Measurements from ENCODE around the gene OGDHL.

The OGDHL gene

GRCh38 chr10:49709934-49710333 lies 52.2 kb downstream of the OGDHL start:
- Histone ChIP-seq H2BK5ac (ENCODE audit: low read depth, low read length, poor library complexity, severe bottlenecking) (no peak overlapping the region), H3K14ac (ENCODE audit: low read length in 2 of 2) (no peak overlapping the region)
- WGBS: 56% methylated on average over 3 of the region's 5 CpGs

GRCh38 chr10:49707585-49707984 lies 54.5 kb downstream of the OGDHL start:
- no peak for DNase-seq
- Histone ChIP-seq H3K27ac (ENCODE audit: low read length, poor library complexity, severe bottlenecking) (no peak overlapping the region), H3K79me1 (replicated peaks; ENCODE audit: low read length, poor library complexity, severe bottlenecking) (no peaks in the 10 kb centered on the region), H3K14ac (ENCODE audit: low read length in 2 of 2) (no peak overlapping the region), H4K91ac (ENCODE audit: low read length) (no peak overlapping the region), H3K18ac (ENCODE audit: low read depth in 1 of 2, low read length in 2 of 2) (no peak overlapping the region), H3K9ac (ENCODE audit: low read length) (no peak overlapping the region), H2AFZ (ENCODE audit: low read depth, low read length) (no peak overlapping the region), H2BK12ac (ENCODE audit: low read length in 2 of 2) (no peak overlapping the region), H3K4me3 (ENCODE audit: insufficient read depth in 1 of 2, low read depth in 1 of 2, low read length in 2 of 2) (no peak overlapping the region), H2BK120ac (ENCODE audit: low read depth, low read length) (no peak overlapping the region), H3K9me3 (ENCODE audit: control insufficient read depth, low read length) (no peaks in the 10 kb centered on the region), H3K23ac (ENCODE audit: low read length in 2 of 2) (no peak overlapping the region), H2BK15ac (ENCODE audit: low read depth, poor library complexity, severe bottlenecking) (no peak overlapping the region), H4K8ac (ENCODE audit: low read length) (no peak overlapping the region), H3K36me3 (ENCODE audit: control insufficient read depth in 1 of 2, insufficient read depth in 2 of 2, low read depth in 1 of 2, low read length in 2 of 2) (no peaks in the 10 kb centered on the region), H3K4me1 (ENCODE audit: control insufficient read depth, insufficient read depth, low read depth, low read length) (no peaks in the 10 kb centered on the region), H3K4ac (ENCODE audit: low read depth in 1 of 2, low read length in 2 of 2) (no peak overlapping the region), H3K4me2 (ENCODE audit: low read length, poor library complexity, severe bottlenecking) (no peak overlapping the region), H2AK5ac (ENCODE audit: low read length, severe bottlenecking) (no peak overlapping the region), H3K27me3 (ENCODE audit: control insufficient read depth in 1 of 2, insufficient read depth in 1 of 2, low read length in 2 of 2) (peaks cover 8 to 58% of the 10 kb centered on the region in 2 experiments), H2BK5ac (ENCODE audit: low read depth, low read length, poor library complexity, severe bottlenecking) (no peak overlapping the region)
- WGBS: 86% methylated on average over 2 of the region's 3 CpGs

More at GRCh38 chr10:49709934-49710333, 52.2 kb downstream of the OGDHL start:
- Histone ChIP-seq H4K8ac (ENCODE audit: low read length) (no peak overlapping the region), H2BK120ac (ENCODE audit: low read depth, low read length) (no peak overlapping the region), H3K79me1 (replicated peaks; ENCODE audit: low read length, poor library complexity, severe bottlenecking) (no peaks in the 10 kb centered on the region), H2AFZ (ENCODE audit: low read depth, low read length) (no peak overlapping the region), H2BK15ac (ENCODE audit: low read depth, poor library complexity, severe bottlenecking) (no peak overlapping the region), H4K91ac (ENCODE audit: low read length) (no peak overlapping the region), H3K27me3 (ENCODE audit: control insufficient read depth in 1 of 2, insufficient read depth in 1 of 2, low read length in 2 of 2) (peaks cover 8 to 57% of the 10 kb centered on the region in 2 experiments), H3K4me2 (ENCODE audit: low read length, poor library complexity, severe bottlenecking) (no peak overlapping the region), H3K27ac (ENCODE audit: low read length, poor library complexity, severe bottlenecking) (no peak overlapping the region), H2AK5ac (ENCODE audit: low read length, severe bottlenecking) (no peak overlapping the region), H3K18ac (ENCODE audit: low read depth in 1 of 2, low read length in 2 of 2) (no peak overlapping the region), H3K4me3 (ENCODE audit: insufficient read depth in 1 of 2, low read depth in 1 of 2, low read length in 2 of 2) (no peak overlapping the region), H3K9me3 (ENCODE audit: control insufficient read depth, low read length) (no peaks in the 10 kb centered on the region), H3K36me3 (ENCODE audit: control insufficient read depth in 1 of 2, insufficient read depth in 2 of 2, low read depth in 1 of 2, low read length in 2 of 2) (no peaks in the 10 kb centered on the region), H3K4me1 (ENCODE audit: control insufficient read depth, insufficient read depth, low read depth, low read length) (no peaks in the 10 kb centered on the region), H2BK12ac (ENCODE audit: low read length in 2 of 2) (no peak overlapping the region), H3K23ac (ENCODE audit: low read length in 2 of 2) (no peak overlapping the region), H3K4ac (ENCODE audit: low read depth in 1 of 2, low read length in 2 of 2) (no peak overlapping the region), H3K9ac (ENCODE audit: low read length) (no peak overlapping the region)
- DNase-seq: no peak

GRCh38 chr10:49700997-49701396 lies 61.1 kb downstream of the OGDHL start:
- WGBS: 12% methylated on average over 3 of the region's 3 CpGs
- no peak for DNase-seq
- no peak overlapping the region for H3K4me2 ChIP-seq (ENCODE audit: low read length, poor library complexity, severe bottlenecking)
- no peaks in the 10 kb centered on the region for H3K79me1 ChIP-seq (replicated peaks; ENCODE audit: low read length, poor library complexity, severe bottlenecking)
- H3K36me3 ChIP-seq (ENCODE audit: control insufficient read depth in 1 of 2, insufficient read depth in 2 of 2, low read depth in 1 of 2, low read length in 2 of 2): no peaks in the 10 kb centered on the region
- no peak overlapping the region for H3K14ac ChIP-seq (ENCODE audit: low read length in 2 of 2)
- H3K4ac ChIP-seq (ENCODE audit: low read depth in 1 of 2, low read length in 2 of 2): no peak overlapping the region
- H2AFZ ChIP-seq (ENCODE audit: low read depth, low read length): no peak overlapping the region
- no peak overlapping the region for H2BK5ac ChIP-seq (ENCODE audit: low read depth, low read length, poor library complexity, severe bottlenecking)
- no peak overlapping the region for H4K91ac ChIP-seq (ENCODE audit: low read length)
- H3K4me3 ChIP-seq (ENCODE audit: insufficient read depth in 1 of 2, low read depth in 1 of 2, low read length in 2 of 2): no peak overlapping the region
- H3K4me1 ChIP-seq (ENCODE audit: control insufficient read depth, insufficient read depth, low read depth, low read length): no peaks in the 10 kb centered on the region
- H4K8ac ChIP-seq (ENCODE audit: low read length): no peak overlapping the region
- no peak overlapping the region for H2BK15ac ChIP-seq (ENCODE audit: low read depth, poor library complexity, severe bottlenecking)
- no peak overlapping the region for H3K27ac ChIP-seq (ENCODE audit: low read length, poor library complexity, severe bottlenecking)
- no peak overlapping the region for H3K18ac ChIP-seq (ENCODE audit: low read depth in 1 of 2, low read length in 2 of 2)
- H2BK12ac ChIP-seq (ENCODE audit: low read length in 2 of 2): no peak overlapping the region
- no peak overlapping the region for H3K9ac ChIP-seq (ENCODE audit: low read length)
- H3K9me3 ChIP-seq (ENCODE audit: control insufficient read depth, low read length): no peaks in the 10 kb centered on the region
- H3K27me3 ChIP-seq (ENCODE audit: control insufficient read depth in 1 of 2, insufficient read depth in 1 of 2, low read length in 2 of 2): peaks cover 0 to 41% of the 10 kb centered on the region in 2 experiments
- H2BK120ac ChIP-seq (ENCODE audit: low read depth, low read length): no peak overlapping the region
- H3K23ac ChIP-seq (ENCODE audit: low read length in 2 of 2): no peak overlapping the region
- no peak overlapping the region for H2AK5ac ChIP-seq (ENCODE audit: low read length, severe bottlenecking)

GRCh38 chr10:49700211-49700610 lies 61.9 kb downstream of the OGDHL start:
- no peak overlapping the region for H3K27ac ChIP-seq (ENCODE audit: low read length, poor library complexity, severe bottlenecking)
- WGBS: 78% methylated on average over 1 of the region's 3 CpGs

More at GRCh38 chr10:49700211-49700610, 61.9 kb downstream of the OGDHL start:
- no peak overlapping the region for H3K18ac ChIP-seq (ENCODE audit: low read depth in 1 of 2, low read length in 2 of 2)
- H3K23ac ChIP-seq (ENCODE audit: low read length in 2 of 2): no peak overlapping the region
- H3K4me3 ChIP-seq (ENCODE audit: insufficient read depth in 1 of 2, low read depth in 1 of 2, low read length in 2 of 2): no peak overlapping the region
- no peak overlapping the region for H2AK5ac ChIP-seq (ENCODE audit: low read length, severe bottlenecking)
- H3K4ac ChIP-seq (ENCODE audit: low read depth in 1 of 2, low read length in 2 of 2): no peak overlapping the region
- H3K14ac ChIP-seq (ENCODE audit: low read length in 2 of 2): no peak overlapping the region
- H3K4me2 ChIP-seq (ENCODE audit: low read length, poor library complexity, severe bottlenecking): no peak overlapping the region
- no peak overlapping the region for H3K9ac ChIP-seq (ENCODE audit: low read length)
- H2BK5ac ChIP-seq (ENCODE audit: low read depth, low read length, poor library complexity, severe bottlenecking): no peak overlapping the region
- DNase-seq: no peak
- no peak overlapping the region for H4K8ac ChIP-seq (ENCODE audit: low read length)
- no peaks in the 10 kb centered on the region for H3K9me3 ChIP-seq (ENCODE audit: control insufficient read depth, low read length)
- no peak overlapping the region for H2AFZ ChIP-seq (ENCODE audit: low read depth, low read length)
- no peaks in the 10 kb centered on the region for H3K36me3 ChIP-seq (ENCODE audit: control insufficient read depth in 1 of 2, insufficient read depth in 2 of 2, low read depth in 1 of 2, low read length in 2 of 2)
- H2BK120ac ChIP-seq (ENCODE audit: low read depth, low read length): no peak overlapping the region
- H2BK15ac ChIP-seq (ENCODE audit: low read depth, poor library complexity, severe bottlenecking): no peak overlapping the region
- H3K27me3 ChIP-seq (ENCODE audit: control insufficient read depth in 1 of 2, insufficient read depth in 1 of 2, low read length in 2 of 2): peaks cover 1 to 44% of the 10 kb centered on the region in 2 experiments
- H4K91ac ChIP-seq (ENCODE audit: low read length): no peak overlapping the region
- H2BK12ac ChIP-seq (ENCODE audit: low read length in 2 of 2): no peak overlapping the region
- H3K79me1 ChIP-seq (replicated peaks; ENCODE audit: low read length, poor library complexity, severe bottlenecking): no peaks in the 10 kb centered on the region
- H3K4me1 ChIP-seq (ENCODE audit: control insufficient read depth, insufficient read depth, low read depth, low read length): no peaks in the 10 kb centered on the region

Measured in mesenchymal stem cell (in vitro differentiated cells and primary cell).